Activated gamma-delta T cell treated with anti-CD3 and anti-CD28 coated beads, Interleukin-2, amount 50 U/mL, for 16 hours (primary cell): ENCODE results near the gene DLG4.
A peak's percentile ranks its signal among the peaks of the same experiment; 100 is the strongest.

Source experiments
- DNase-seq: peaks from one replicate; pipeline ENCODE4 v3.0.0-alpha.2; 2020; ENCODE audit warnings: low read depth

DLG4 gene

GRCh38 chr17:7219812-7220592, at the start of gene DLG4, which contains the start of gene ACADVL:
TSS of gene DLG4 (minus strand) at chr17:7219836.
TSS of gene ACADVL (plus strand) at chr17:7219938. CDS start at chr17:7219985, 47 bp downstream.
- DNase-seq: peak; percentile 69

DNA sequence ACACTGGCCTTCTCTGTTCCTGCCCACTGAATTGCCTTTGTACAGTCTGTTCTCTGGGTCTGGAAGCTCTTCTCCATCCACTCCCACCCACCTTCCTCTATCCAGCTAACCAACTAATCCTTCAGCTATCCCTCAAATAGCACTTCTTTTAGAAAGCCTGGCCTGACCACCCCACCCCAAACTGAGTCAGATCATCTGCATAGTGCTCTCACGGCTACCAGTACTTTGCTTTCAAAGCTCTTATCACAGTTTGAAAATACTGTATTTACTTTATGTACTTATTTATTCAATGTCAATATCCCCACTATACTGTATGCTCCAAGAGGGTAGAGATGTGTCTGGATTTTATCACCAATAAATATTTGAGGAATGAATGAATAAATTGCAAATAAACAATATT, 47.1 kb upstream of the DLG4 start:
- no peak for DNase-seq

DNA sequence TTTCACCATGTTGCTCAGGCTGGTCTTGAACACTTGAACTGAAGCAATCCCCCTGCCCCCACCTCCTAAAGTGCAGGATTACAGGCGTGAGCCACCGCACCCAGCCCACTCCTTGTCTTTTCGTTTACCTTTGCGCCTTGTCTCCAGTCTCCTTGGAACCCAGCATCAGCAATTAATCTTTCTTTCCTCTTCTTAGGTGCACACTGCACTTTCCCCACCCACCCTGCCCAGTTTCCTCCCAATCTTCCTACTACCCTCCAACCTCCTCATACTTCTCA, 44.1 kb upstream of the DLG4 start:
- DNase-seq: no peak

DNA sequence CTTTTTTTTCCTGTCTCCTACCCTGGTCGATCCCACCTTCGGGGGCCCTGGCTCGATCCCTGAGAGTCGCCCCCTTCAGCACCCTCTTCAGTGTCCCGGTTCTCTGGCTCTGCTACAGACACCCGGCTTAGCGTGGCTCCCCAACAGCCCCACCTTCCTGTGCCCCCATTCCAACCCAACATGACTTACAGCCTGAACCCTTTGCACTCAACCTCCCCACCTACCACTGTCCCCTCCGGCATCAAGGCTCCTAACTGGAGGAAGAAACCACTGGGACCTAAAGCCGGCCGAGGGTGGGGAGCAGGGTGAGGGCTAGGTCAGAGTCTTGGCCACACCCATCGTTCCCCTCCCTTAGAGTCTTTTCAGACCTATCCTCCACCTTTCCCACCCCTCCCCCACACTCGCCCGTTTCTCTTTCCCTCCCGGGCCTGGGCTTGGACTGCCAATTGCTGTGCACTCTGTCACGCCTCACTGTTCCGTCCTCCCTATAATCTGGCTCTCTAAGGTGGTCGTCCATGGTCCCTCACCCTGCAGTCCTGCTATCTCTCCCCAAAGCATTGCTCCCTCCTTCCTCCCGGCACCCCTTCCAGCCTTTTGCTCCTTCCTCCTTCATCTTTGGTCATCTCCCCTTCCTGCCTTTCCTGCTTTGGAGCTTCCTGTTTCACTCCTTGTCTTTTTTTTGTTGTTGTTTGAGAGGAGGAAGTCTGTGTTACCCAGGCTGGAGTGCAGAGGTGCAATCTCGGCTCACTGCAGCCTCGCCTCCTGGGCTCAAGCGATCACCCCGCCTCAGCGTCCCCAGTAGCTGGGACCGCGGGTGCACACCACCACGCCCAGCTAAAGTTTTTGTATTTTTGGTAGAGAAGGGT, 43.5 kb upstream of the DLG4 start:
- no peak for DNase-seq

- no peak for DNase-seq
Measured at GRCh38 chr17:7262192-7262934, 42.7 kb upstream of the DLG4 start, which contains the start of gene CLDN7. TSS of gene CLDN7 (minus strand) at chr17:7262478. CDS start at chr17:7262043, 435 bp downstream.

- DNase-seq: no peak
Measured at GRCh38 chr17:7261379-7262191, 41.9 kb upstream of the DLG4 start.

DNA sequence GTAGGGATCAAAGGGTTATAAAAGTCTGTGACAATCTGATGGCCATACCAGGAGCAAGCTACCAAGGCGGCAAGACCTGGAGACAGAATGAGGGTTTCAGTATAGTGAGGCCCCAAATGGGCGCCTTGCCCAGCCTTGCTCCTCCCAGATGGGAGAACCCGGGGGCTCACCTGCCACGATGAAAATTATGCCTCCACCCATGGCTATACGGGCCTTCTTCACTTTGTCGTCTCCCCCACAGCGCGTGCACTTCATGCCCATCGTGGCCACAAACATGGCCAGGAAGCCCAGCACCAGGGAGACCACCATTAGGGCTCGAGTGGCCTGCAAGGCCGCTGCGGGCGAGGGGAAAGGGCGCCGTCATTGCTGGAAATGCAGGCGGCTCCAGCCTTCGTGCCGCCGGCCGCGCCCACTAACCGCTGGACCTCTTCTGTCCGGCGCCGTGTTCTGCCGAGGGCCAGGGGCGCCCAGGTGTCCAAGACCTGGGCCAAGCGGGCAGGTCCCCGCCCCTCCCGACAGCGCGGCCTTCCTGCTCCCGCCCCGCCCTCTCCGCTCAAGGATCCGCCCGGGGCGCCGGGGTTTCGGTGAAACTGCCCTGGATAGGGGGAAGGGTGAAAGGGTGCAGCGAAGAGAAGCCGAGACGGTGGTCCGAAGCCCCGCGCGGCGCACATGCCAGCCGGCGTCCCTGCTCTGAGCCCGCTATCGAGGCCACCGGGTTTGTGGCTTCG, 41.2 kb upstream of the DLG4 start:
- DNase-seq: no peak

DNA sequence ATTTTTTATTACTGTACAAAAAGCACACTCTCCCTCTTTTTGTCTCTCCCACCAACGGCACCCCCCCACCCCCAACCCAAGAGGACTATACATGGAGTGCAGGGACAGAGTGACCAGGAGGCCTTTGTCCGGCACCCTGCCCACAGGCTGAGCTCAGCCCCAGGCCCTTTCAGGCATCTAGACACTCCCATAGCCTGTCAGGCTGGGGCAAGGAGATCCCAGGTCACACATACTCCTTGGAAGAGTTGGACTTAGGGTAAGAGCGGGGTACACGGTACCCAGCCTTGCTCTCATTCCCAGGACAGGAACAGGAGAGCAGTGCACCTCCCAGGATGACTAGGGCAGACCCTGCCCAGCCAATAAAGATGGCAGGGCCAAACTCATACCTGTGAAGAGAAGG, 40.5 kb upstream of the DLG4 start:
- no peak for DNase-seq

GRCh38 chr17:7259555-7259889, 39.9 kb upstream of the DLG4 start:
- DNase-seq: no peak

GRCh38 chr17:7258731-7259554, 39.3 kb upstream of the DLG4 start:
- DNase-seq: no peak

- DNase-seq: no peak
Measured at GRCh38 chr17:7256766-7257456, 37.3 kb upstream of the DLG4 start.

- no peak for DNase-seq
Measured at GRCh38 chr17:7254511-7254910, 34.9 kb upstream of the DLG4 start.

DNA sequence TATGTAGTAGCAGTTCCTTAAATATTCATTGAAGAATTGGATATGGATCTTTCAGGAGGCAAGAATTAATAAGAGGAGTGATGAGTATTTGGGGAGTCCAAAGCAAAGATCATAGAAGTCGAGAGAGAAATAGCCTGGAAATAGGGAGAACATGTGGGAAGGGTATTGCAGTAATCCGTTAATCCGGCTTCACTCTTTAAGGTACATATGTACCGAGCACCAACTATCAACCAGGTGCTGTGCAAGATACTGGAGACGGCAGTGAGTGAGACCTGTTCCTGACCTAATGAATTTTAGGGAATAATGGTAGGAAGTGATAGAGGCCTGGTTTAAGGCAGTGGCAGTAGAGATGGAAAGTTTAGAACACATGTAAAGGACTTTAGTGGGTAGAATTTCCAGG, 33.4 kb upstream of the DLG4 start:
- DNase-seq: no peak

- DNase-seq: peak; percentile 79
Measured at GRCh38 chr17:7252176-7253043, 32.8 kb upstream of the DLG4 start, which contains the start of gene ELP5. TSS of gene ELP5 (plus strand) at chr17:7252215. CDS start at chr17:7252551, 336 bp downstream.

GRCh38 chr17:7251661-7252175, 32.1 kb upstream of the DLG4 start, which contains the start of gene CTDNEP1:
TSS of gene CTDNEP1 (minus strand) at chr17:7251734. CDS start at chr17:7251296, 438 bp downstream.
- peak; percentile 99 for DNase-seq

DNA sequence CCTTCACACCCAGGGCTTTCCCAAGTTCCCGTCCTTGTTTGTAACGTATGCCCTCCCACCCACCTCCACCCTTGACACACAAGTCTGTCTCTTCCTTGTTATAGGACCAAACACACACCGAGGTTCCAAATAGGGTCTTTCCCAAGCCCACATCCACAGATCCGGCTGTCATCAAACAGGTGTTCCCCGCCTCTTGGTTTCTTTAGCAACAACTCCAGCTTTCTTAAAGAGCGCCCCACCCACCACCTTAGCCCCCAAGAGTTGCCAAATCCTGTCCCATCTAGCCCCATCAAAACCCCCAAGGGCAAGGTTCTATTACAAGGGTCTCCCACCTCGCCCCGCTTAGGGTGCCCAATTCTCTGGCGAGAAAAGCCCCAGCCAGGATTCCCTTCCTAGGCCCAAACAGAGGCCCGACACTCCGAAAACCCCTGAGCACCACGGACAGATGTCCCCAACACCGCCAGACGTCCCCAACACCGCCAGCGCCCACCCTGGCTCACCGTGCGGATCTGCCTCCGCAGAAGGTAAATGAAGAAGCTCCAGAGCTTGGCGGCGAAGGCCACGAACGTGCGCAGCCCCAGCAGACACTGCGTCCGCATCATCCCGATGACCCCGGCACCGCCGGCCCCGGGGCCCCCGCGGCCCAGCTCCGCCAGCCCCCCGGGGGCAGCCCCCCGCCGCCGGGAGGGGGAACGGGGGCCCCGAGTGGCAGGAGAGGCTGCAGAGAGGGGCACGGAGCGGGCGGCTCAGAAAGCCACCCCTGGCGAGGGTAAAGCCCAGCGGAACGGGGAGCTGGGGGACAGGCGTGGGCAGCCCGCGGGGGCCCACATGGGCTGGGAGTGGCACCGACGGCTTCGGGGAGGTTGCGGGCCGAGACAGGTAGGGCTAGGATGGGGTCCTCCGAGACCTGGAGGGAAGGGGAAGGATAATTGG, 31.3 kb upstream of the DLG4 start:
- DNase-seq: no peak

- DNase-seq: no peak
Measured at GRCh38 chr17:7249830-7250229, 30.2 kb upstream of the DLG4 start.
